HL-60 (cell line): ENCODE measurements around the gene KBTBD13.

Experiments
- DNase-seq, 2 experiments: peaks; one replicate each; pipeline ENCODE4 v3.0.0-alpha.2; 2010 to 2020; ENCODE audit warnings: low read depth in 1 of 2, low spot score in 1 of 2
- H3K27ac ChIP-seq: fragments of 250-450 bp; sonication (Bioruptor Pico); replicated peaks from 2 replicates; pipeline ENCODE4 v1.5.1; 2020; ENCODE audit warnings: mild to moderate bottlenecking, moderate library complexity
- H3K27me3 ChIP-seq: fragments of 250-450 bp; sonication (Bioruptor Pico); 2 replicates; pipeline ENCODE4 v1.5.1; 2021; ENCODE audit warnings: mild to moderate bottlenecking, moderate library complexity; ENCODE audit not compliant: insufficient read depth, poor library complexity, severe bottlenecking
- H3K4me3 ChIP-seq: replicated peaks from 2 replicates; pipeline ENCODE4 v1.5.1; 2011; ENCODE audit warnings: mild to moderate bottlenecking, control low read depth, low read length; ENCODE audit not compliant: insufficient read depth
- CTCF ChIP-seq: IDR thresholded peaks from one replicate; pipeline ENCODE4 v1.5.1; 2011; ENCODE audit warnings: low read length, control low read depth, inconsistent platforms; ENCODE audit not compliant: insufficient read depth
- GABPA ChIP-seq: IDR thresholded peaks from 2 replicates; pipeline ENCODE4 v1.6.1; 2012; ENCODE audit warnings: low read depth
- POLR2AphosphoS5 ChIP-seq: IDR thresholded peaks from 2 replicates; pipeline ENCODE4 v1.6.1; 2012; ENCODE audit warnings: low read depth
- REST ChIP-seq: IDR thresholded peaks from 2 replicates; pipeline ENCODE4 v1.6.1; 2012; ENCODE audit warnings: low read depth; ENCODE audit not compliant: insufficient replicate concordance
- SPI1 ChIP-seq: IDR thresholded peaks from 2 replicates; pipeline ENCODE4 v1.6.1; 2012; ENCODE audit warnings: low read depth, mild to moderate bottlenecking, borderline replicate concordance

KBTBD13 gene

GRCh38 chr15:65037309-65037708, 39.2 kb upstream of the KBTBD13 start:
- DNase-seq: no peak
- TF ChIP-seq REST (no peak), CTCF (no peak), SPI1 (no peak), GABPA (no peak), POLR2AphosphoS5 (no peak)

GRCh38 chr15:65038428-65038827, 38.1 kb upstream of the KBTBD13 start:
- Histone ChIP-seq H3K4me3 (no peak overlapping the region), H3K27ac (no peak overlapping the region), H3K27me3 (no peaks in the 10 kb centered on the region)
- no peak for TF ChIP-seq CTCF
- TF ChIP-seq SPI1: no peak
- TF ChIP-seq POLR2AphosphoS5: no peak
- TF ChIP-seq REST: no peak
- TF ChIP-seq GABPA: no peak
- no peak for DNase-seq

More at GRCh38 chr15:65037309-65037708, 39.2 kb upstream of the KBTBD13 start:
- Histone ChIP-seq H3K4me3 (no peak overlapping the region), H3K27ac (no peak overlapping the region), H3K27me3 (no peaks in the 10 kb centered on the region)

GRCh38 chr15:65038836-65039235, 37.7 kb upstream of the KBTBD13 start:
- TF ChIP-seq GABPA (no peak), CTCF (no peak), POLR2AphosphoS5 (no peak), REST (no peak), SPI1 (no peak)
- H3K27me3 ChIP-seq: no peaks in the 10 kb centered on the region
- no peak for DNase-seq
- H3K4me3 ChIP-seq: no peak overlapping the region
- no peak overlapping the region for H3K27ac ChIP-seq
